SK-N-MC (cell line): ENCODE measurements around the gene ARMC9.

Experiments
- EZH2 ChIP-seq: fragments of 200-600 bp; sonication (generic); IDR thresholded peaks from one replicate; pipeline ENCODE4 v1.6.1; 2017; ENCODE audit warnings: antibody characterized with exemption
- POLR2AphosphoS5 ChIP-seq: IDR thresholded peaks from 2 replicates; pipeline ENCODE4 v1.6.1; 2012; ENCODE audit warnings: mild to moderate bottlenecking, low read depth, low read length, borderline replicate concordance

- TF ChIP-seq POLR2AphosphoS5 = no peak
- no peak for TF ChIP-seq EZH2
Observed at GRCh38 chr2:231185050-231185725, 13.2 kb upstream of the ARMC9 start.
